SU-DHL-6 (cell line): Measurements from ENCODE around the gene GLE1.

ENCODE experiments used
- CTCF ChIP-seq: fragments of 200-600 bp; sonication (generic); IDR thresholded peaks from one replicate; pipeline ENCODE4 v1.5.1; 2017; ENCODE audit warnings: antibody characterized with exemption, mild to moderate bottlenecking, low read length, moderate library complexity; ENCODE audit not compliant: insufficient read depth, poor library complexity, severe bottlenecking
- EZH2phosphoT487 ChIP-seq: fragments of 200-600 bp; sonication (generic), shearing (Covaris generic); conservative IDR thresholded peaks from 2 replicates; pipeline ENCODE4 v1.6.1; 2018; ENCODE audit warnings: mild to moderate bottlenecking, antibody characterized with exemption, low read length, moderate library complexity, mixed read lengths

- TF ChIP-seq CTCF (no peak), EZH2phosphoT487 (no peak)
Observed at GRCh38 chr9:128494746-128495129, 9.8 kb upstream of the GLE1 start.
